ENCODE measurements around the gene NHLRC3. TPM values are rescaled to one million over a fixed set of nuclear protein-coding genes. Genes with fewer than 3 reads are reported as not detected.

NHLRC3 gene
- total and polyA plus RNA-seq, 2 donors (not counting 3 experiments of a cell fraction or from before 2014, with no cell fraction given) = 7.3 to 10.2 TPM

GRCh38 chr13:39044536-39044935 is 6.3 kb downstream of the NHLRC3 start:
- Histone ChIP-seq H3K9ac (replicated peaks; ENCODE audit: extremely low read depth, insufficient read depth, low read length) (no peak overlapping the region), H3K4me3 (replicated peaks in 1 of 3; ENCODE audit: insufficient read depth in 1 of 3, low read depth in 1 of 3, low read length in 3 of 3) (no peak overlapping the region), H3K79me2 (ENCODE audit: control insufficient read depth, insufficient read depth, low read length) (no peaks in the 10 kb centered on the region), H3K4me1 (ENCODE audit: control insufficient read depth, extremely low read depth, insufficient read depth, low read length) (peaks cover under 1% of the 10 kb centered on the region), H3K36me3 (ENCODE audit: control insufficient read depth in 2 of 2, extremely low read depth in 1 of 2, insufficient read depth in 2 of 2, low read length in 2 of 2) (no peaks in the 10 kb centered on the region), H3K4me2 (ENCODE audit: insufficient read depth, low read length) (no peak overlapping the region), H4K20me1 (replicated peaks; ENCODE audit: control insufficient read depth, extremely low read depth, insufficient read depth, low read length) (no peaks in the 10 kb centered on the region), H2AFZ (ENCODE audit: low read depth, low read length) (no peak overlapping the region), H3K27me3 (ENCODE audit: control insufficient read depth in 2 of 2, insufficient read depth in 2 of 2, low read length in 2 of 2) (no peaks in the 10 kb centered on the region), H3K9me3 (replicated peaks; ENCODE audit: control insufficient read depth, insufficient read depth, low read length) (no peaks in the 10 kb centered on the region), H3K27ac (ENCODE audit: insufficient read depth, low read depth, low read length) (no peak overlapping the region), H3K9me1 (replicated peaks; ENCODE audit: control insufficient read depth, extremely low read depth, insufficient read depth, low read length) (no peaks in the 10 kb centered on the region)
- ChIA-PET POLR2A (no interaction called here), CTCF (no interaction called here)
- intact Hi-C loops (cut with micrococcal nuclease) (no loop called here), dilution Hi-C loops (cut with MboI; ENCODE audit: extremely low pct_ligation_motif_present, low sequenced_read_pairs) (no loop called here)
- TF ChIP-seq MYC (IDR thresholded peaks at IDR 0.05; ENCODE audit: low read depth, low read length) = no peak
- TF ChIP-seq GATA2 (IDR thresholded peaks at IDR 0.05; ENCODE audit: insufficient read depth, insufficient read length, low read depth, low read length) = no peak
- no peak for TF ChIP-seq POLR2A (IDR thresholded peaks at IDR 0.05; ENCODE audit: low read depth, low read length)
- TF ChIP-seq FOS (IDR thresholded peaks at IDR 0.05; ENCODE audit: borderline replicate concordance, insufficient read depth, low read length) = no peak
- TF ChIP-seq JUN (IDR thresholded peaks at IDR 0.05; ENCODE audit: borderline replicate concordance, insufficient read depth, insufficient read length, low read depth) = no peak
- TF ChIP-seq EZH2 (IDR thresholded peaks at IDR 0.05; ENCODE audit: borderline replicate concordance, low read depth, low read length, severe bottlenecking) = no peak
- TF ChIP-seq POLR2AphosphoS5 (IDR thresholded peaks at IDR 0.05; ENCODE audit: insufficient read depth, low read depth, low read length) = no peak
- TF ChIP-seq, protein P1, sequence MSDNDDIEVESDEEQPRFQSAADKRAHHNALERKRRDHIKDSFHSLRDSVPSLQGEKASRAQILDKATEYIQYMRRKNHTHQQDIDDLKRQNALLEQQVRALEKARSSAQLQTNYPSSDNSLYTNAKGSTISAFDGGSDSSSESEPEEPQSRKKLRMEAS (IDR thresholded peaks at IDR 0.05; ENCODE audit: insufficient read depth, insufficient read length) = no peak
- TF ChIP-seq, protein P2, sequence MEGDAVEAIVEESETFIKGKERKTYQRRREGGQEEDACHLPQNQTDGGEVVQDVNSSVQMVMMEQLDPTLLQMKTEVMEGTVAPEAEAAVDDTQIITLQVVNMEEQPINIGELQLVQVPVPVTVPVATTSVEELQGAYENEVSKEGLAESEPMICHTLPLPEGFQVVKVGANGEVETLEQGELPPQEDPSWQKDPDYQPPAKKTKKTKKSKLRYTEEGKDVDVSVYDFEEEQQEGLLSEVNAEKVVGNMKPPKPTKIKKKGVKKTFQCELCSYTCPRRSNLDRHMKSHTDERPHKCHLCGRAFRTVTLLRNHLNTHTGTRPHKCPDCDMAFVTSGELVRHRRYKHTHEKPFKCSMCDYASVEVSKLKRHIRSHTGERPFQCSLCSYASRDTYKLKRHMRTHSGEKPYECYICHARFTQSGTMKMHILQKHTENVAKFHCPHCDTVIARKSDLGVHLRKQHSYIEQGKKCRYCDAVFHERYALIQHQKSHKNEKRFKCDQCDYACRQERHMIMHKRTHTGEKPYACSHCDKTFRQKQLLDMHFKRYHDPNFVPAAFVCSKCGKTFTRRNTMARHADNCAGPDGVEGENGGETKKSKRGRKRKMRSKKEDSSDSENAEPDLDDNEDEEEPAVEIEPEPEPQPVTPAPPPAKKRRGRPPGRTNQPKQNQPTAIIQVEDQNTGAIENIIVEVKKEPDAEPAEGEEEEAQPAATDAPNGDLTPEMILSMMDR (IDR thresholded peaks at IDR 0.05; ENCODE audit: extremely low read depth in 1 of 2, insufficient read depth in 1 of 2, low read depth in 1 of 2, low read length in 2 of 2) = no peak
- no peak for DNase-seq (ENCODE audit: low read depth, low spot score)
- no peak for FAIRE-seq
- BruUV-seq (replicated peaks) = no TSS peak
